Measurements from ENCODE around the gene UROC1. TPM values are rescaled to one million over a fixed set of nuclear protein-coding genes. Genes with fewer than 3 reads are reported as not detected.
A peak's percentile ranks its signal among the peaks of the same experiment; 100 is the strongest.

The UROC1 gene
- total RNA-seq, 2 donors from 2014 or later = not detected

GRCh38 chr3:126439968-126440708, 77.4 kb downstream of the UROC1 start:
- H3K4me1 ChIP-seq = no peaks in the 10 kb centered on the region
- H3K27me3 ChIP-seq = no peaks in the 10 kb centered on the region
- DNase-seq (ENCODE audit: low spot score) = peak; percentile 38
- no peak overlapping the region for H3K4me3 ChIP-seq
- no peak for TF ChIP-seq CTCF (IDR thresholded peaks at IDR 0.05)
- H3K36me3 ChIP-seq = peaks cover 47% of the 10 kb centered on the region
- no peaks in the 10 kb centered on the region for H3K9me3 ChIP-seq
- no peak overlapping the region for H3K27ac ChIP-seq

DNA sequence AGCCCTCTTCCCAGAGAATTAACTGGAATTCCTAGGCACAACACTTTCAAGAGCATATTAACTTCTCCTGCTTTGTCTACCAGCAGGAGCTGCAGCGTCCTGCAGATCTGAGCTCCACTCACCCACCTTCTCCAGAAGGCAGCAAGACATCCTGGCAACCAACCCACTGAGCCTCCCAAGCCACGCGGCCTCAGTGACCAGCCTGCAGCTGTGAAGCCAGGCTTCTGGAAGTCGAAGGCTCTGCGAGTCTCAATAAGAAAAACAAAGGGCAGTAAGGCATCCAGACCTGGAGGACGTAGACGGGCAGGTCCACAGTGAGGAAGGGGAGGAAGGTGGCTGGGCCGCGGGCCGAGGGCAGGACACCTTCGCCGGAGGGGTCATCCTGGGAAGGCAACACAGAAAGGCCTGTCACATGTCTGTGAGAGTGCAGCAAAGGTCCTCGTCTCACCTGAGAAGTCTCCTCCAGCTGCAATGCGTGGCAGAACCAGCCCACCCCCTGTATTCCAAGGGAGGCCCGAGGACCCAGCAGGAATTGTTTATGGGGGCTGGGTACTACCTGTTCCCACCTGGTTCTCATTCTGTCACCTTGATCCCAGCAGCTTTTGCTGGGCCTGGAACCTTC, 78.1 kb downstream of the UROC1 start:
- Histone ChIP-seq H3K4me3 (no peak overlapping the region), H3K27me3 (no peaks in the 10 kb centered on the region), H3K36me3 (peaks cover 52% of the 10 kb centered on the region), H3K4me1 (no peaks in the 10 kb centered on the region), H3K27ac (no peak overlapping the region), H3K9me3 (no peaks in the 10 kb centered on the region)
- peak; percentile 54 for DNase-seq (ENCODE audit: low spot score)
- no peak for TF ChIP-seq CTCF (IDR thresholded peaks at IDR 0.05)

DNA sequence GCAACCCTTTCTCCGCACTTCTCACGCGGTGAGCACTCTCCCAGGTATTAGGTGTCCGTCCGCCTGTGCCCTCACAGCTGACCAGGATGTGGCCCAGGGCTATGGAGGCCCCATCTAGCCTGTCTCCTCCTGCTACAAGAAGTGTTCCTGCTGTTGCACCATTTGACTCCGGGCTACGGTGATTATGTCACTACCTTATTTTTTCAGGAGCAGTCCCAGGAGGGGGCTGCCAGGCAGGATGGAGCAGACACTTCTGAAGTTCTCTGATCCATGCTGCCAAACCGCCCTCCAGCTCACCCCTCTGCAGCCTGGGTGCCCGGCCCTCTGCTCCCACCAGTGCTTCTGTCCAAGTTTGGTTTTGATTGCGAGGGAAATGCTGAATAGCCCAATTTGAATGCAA, 78.8 kb downstream of the UROC1 start:
- Histone ChIP-seq H3K4me3 (no peak overlapping the region), H3K27me3 (no peaks in the 10 kb centered on the region), H3K4me1 (peaks cover 0 to 5% of the 10 kb centered on the region in 2 donors), H3K9me3 (no peaks in the 10 kb centered on the region), H3K27ac (no peak overlapping the region), H3K36me3 (peaks cover 52% of the 10 kb centered on the region)
- peak; percentile 54 for DNase-seq (ENCODE audit: low spot score)
- no peak for TF ChIP-seq CTCF (IDR thresholded peaks at IDR 0.05)

DNA sequence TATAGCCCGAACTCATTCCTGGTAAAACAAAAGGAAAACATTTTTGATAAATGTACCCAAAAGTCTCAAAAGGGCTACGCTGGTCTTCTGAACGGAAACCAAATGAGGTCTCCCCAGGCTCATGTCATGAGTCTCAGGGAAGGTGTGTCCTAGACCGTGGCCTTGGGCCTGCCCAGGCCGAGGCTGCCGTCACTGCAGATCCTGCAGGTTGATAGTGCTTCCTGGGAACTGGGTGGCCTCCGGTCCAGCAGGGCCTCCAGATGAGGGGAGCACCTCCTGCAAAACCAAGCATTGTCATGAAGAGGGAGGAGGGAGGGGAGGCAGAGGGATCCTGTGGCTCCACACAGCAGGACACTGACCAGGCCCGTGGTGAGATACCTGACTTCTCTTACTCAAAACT, 79.4 kb downstream of the UROC1 start:
- Histone ChIP-seq H3K4me3 (no peak overlapping the region), H3K27ac (no peak overlapping the region), H3K9me3 (no peaks in the 10 kb centered on the region), H3K4me1 (peaks cover 0 to 9% of the 10 kb centered on the region in 2 donors), H3K27me3 (no peaks in the 10 kb centered on the region), H3K36me3 (peaks cover 50% of the 10 kb centered on the region)
- no peak for TF ChIP-seq CTCF (IDR thresholded peaks at IDR 0.05)
- peak; percentile 9 for DNase-seq (ENCODE audit: low spot score)

GRCh38 chr3:126436826-126437717, 80.5 kb downstream of the UROC1 start:
- DNase-seq (ENCODE audit: low spot score) = peak; percentile 21
- TF ChIP-seq CTCF (IDR thresholded peaks at IDR 0.05) = no peak
- H3K4me3 ChIP-seq = no peak overlapping the region
- H3K36me3 ChIP-seq = peaks cover 47% of the 10 kb centered on the region
- H3K27me3 ChIP-seq = no peaks in the 10 kb centered on the region
- H3K4me1 ChIP-seq = peaks cover 0 to 13% of the 10 kb centered on the region in 2 donors
- no peaks in the 10 kb centered on the region for H3K9me3 ChIP-seq
- no peak overlapping the region for H3K27ac ChIP-seq

All from right atrium auricular region (tissue), 2 donors.